Stimulated activated CD8-positive, alpha-beta memory T cell treated with anti-CD3 and anti-CD28 coated beads, Interleukin-15, amount 100 ng/mL, for 4 hours (primary cell): ENCODE results near the gene WDR46.
"Not testable (repeated sequence)": the region's sequence is repeated elsewhere in the genome, so short reads cannot be mapped to it uniquely, and the experiment has no call there.

ENCODE experiments used
- DNase-seq, 2 donors: peaks; one replicate each; pipeline ENCODE4 v3.0.0-alpha.2; 2020; ENCODE audit warnings: low read depth in 2 of 2

WDR46 gene

GRCh38 chr6:33288141-33288920 is 708 bp downstream of the WDR46 start:
- no peak for DNase-seq

- no peak for DNase-seq
Measured at GRCh38 chr6:33286946-33287914, 1.8 kb downstream of the WDR46 start.

GRCh38 chr6:33285214-33285613 is 3.8 kb downstream of the WDR46 start:
- DNase-seq, result not testable (repeated sequence)

DNA sequence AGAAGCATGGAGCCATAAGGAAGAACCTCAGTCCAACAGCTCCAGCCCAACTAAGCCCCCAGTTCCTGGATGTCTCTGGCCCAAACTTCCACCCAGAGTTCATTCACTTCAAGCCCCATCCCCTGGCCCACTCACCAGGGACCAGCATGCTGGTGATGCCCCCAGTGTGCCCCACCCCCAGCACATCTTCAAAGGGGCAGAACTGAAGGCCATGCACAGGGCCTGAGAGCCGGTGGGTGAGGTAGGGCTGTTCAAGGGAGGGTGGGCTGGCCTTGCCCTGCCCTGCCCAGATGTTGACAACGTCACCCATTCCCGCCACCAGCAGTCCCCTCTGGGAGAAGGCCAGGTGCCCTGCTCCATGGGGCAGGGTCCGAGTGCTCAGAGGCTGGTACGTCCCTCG is 8.5 kb downstream of the WDR46 start:
- DNase-seq, result no peak

DNA sequence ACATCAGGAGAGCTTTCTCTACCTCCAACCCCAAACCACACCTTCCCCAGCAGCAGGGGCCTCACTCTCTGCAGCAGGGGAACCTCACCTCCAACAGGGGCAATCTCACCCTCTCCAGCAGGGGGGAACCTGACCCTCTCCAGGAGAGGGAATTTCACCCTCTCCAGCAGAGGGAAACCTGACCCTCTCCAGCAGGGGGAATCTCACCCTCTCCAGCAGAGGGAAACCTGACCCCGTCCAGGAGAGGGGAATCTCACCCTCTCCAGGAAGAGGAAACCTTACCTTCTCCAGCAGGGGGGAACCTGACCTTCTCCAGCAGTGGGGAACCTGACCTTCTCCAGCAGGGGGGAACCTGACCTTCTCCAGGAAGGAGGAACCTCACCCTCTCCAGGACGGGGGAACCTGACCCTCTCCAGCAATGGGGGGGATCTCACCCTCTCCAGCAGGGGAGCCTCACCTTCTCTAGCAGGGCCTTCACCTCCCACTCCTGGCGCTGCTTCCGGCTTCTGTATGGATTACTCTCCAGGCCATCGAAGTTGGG is 9.0 kb downstream of the WDR46 start:
- DNase-seq, result no peak

DNA sequence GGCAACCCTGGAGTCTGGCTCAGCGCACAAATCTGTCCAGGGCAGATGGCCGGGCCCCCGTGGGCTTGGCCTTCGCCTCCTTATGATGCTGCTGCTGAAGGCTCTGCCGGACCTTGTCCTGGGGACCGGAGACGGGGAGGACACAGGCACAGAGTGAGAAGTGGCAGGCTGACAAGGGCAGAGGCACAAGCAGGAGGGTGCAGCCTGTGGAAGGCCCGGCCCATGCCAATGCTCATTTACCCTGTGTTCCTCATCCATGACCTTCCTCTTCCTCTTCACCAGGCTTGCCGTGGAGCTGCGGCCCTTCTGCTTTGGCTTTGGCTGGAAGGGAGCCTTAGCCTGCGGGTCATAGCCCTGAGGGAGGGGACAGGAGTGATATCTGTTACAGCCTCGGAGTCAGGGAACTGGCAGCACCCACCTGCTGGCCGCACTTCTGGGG is 9.8 kb downstream of the WDR46 start:
- DNase-seq, result no peak

- no peak for DNase-seq
Measured at GRCh38 chr6:33278810-33279209, 10.2 kb downstream of the WDR46 start.

DNA sequence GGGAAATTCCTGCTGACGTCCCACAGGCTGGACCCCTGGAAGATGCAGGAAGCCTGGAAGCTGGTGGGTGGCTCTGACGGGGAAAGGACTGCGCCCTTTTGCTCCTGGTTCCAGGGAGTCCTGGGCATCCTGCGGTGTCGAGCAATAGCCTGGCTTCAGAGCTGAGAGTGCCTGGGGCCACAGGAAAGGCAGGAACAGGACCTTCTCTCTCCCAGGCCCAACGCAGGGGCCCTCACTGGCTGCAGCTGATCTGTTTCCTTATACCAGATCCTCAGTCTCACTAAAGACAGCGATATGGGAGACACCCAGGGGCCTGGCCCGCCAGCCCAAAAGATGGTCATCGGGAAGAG is 10.7 kb downstream of the WDR46 start:
- DNase-seq, result no peak

- no peak for DNase-seq
Measured at GRCh38 chr6:33277663-33278391, 11.2 kb downstream of the WDR46 start.

GRCh38 chr6:33276864-33277662 is 12.0 kb downstream of the WDR46 start, which contains the start of gene B3GALT4:
Gene B3GALT4, plus strand, starts transcription at chr6:33277123. Its CDS starts 297 bp downstream, at chr6:33277420.
- peak; percentile 42 to 62 for DNase-seq

- DNase-seq, result no peak
Measured at GRCh38 chr6:33276581-33276863, 12.5 kb downstream of the WDR46 start.

- not testable (repeated sequence) for DNase-seq
Measured at GRCh38 chr6:33275795-33276580, 13.1 kb downstream of the WDR46 start.

DNA sequence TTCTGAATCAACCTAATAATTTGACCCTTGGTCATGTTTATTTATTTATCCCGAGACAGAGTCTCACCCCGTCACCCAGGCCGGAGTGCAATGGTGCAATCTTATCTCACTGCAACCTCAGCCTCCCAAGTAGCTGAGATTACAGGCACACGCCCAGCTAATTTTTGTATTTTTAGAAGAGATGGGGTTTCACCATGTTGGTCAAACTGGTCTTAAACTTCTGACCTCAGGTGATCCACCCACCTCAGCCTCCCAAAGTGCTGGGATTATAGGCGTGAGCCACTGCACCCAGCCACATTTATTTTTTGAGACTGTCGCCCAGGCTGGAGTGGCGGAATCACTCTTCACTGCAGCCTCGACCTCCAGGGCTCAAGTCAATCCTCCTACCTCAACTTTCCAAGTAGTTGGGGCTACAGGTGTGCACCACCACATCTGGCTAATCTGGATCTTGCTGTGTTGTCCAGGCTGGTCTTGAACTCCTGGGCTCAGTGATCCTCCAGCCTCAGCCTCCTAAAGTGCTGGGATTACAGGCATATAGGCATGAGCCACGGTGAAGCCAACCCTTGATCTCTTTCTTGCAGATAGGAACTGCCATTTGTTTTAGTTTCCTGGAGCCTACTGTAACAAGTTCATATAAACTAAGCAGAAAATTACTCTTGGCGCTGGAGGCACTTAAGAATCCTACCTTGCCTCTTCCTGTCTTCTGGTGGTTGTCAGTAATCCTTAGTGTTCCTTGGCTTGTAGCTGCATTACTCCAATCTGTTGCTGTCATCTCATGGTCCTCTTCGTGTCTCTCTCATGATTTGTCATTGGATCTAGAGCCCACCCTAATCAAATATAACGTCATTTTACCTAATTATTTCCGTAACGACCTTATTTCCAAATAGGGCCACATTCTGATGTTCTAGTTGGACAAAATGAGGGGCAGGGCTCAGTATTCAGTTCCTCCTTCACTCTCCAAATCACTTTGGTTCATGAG is 14.8 kb downstream of the WDR46 start:
- DNase-seq, result no peak

DNA sequence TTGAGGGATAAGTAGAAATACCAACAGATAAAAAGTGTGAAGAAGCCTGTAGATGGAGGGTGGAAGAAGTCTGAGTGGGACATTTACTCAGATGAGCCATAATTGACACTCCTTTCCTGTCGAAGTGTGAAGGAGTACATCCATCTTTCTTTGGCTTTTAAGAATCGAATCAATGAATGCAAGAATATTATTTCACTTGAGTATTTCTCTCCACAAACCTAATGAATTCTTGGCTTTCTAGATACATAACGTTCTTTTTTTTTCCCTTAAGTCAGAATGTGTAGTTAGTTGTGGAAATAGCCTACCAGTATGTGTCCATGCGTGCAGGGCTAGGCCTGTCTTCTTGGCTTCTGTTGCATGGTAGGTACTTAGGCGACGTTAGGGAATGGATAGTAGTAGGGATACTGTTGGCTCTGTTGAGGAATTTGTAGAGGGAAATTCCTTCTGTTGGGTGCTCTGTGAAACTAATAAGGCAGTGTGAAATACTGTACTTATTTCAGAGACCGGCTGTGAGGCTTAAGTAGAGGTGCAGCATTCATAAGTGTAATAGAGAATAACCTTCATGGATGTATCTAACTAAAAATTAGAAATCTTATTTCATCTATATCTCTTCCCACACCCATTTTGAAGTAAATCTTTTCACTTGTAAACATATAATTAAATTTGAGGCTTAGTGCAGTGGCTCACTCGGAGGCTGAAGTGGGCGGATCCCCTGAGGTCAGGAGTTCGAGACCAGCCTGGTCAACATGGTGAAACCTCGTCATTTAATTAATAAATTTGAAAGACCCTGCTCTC is 15.7 kb downstream of the WDR46 start:
- DNase-seq, result no peak

GRCh38 chr6:33272275-33273128 is 16.5 kb downstream of the WDR46 start:
- no peak for DNase-seq

GRCh38 chr6:33271468-33272274 is 17.4 kb downstream of the WDR46 start, which contains the start of the genes RPS18 and VPS52:
Gene RPS18, plus strand, starts transcription at chr6:33272075. Its CDS starts 45 bp downstream, at chr6:33272120.
Gene VPS52, minus strand, starts transcription at chr6:33271876. Its CDS starts 201 bp downstream, at chr6:33271675.
- peak; percentile 74 to 87 for DNase-seq
